Panc1 (cell line): ENCODE data around the gene SMAP2. TPM values are rescaled to one million over a fixed set of nuclear protein-coding genes. Genes with fewer than 3 reads are reported as not detected.
"Not testable (repeated sequence)": the region's sequence is repeated elsewhere in the genome, so short reads cannot be mapped to it uniquely, and the experiment has no call there.

Source experiments
- ATAC-seq: fragments of 200-7000 bp; cut with Tn5 transposase; 2 replicates; pipeline ENCODE4 v1.9.1; 2020; ENCODE audit warnings: mild to moderate bottlenecking, moderate library complexity
- BruUV-seq: library from RNA; stranded (reverse); fragments of 400-500 nt; replicated peaks from 2 replicates; lab custom pipeline; 2021; lab: Mats Ljungman, UMichigan
- CTCF ChIA-PET: fragments of 300-600 bp; sonication (Branson Sonifier 250); formaldehyde crosslinking; loops from one replicate; lab custom pipeline; 2022; ENCODE audit warnings: antibody characterized with exemption; lab: Charles Lee
- POLR2A ChIA-PET: fragments of 300-600 bp; sonication (Branson Sonifier 250); formaldehyde crosslinking; loops from one replicate; lab custom pipeline; 2022; ENCODE audit warnings: antibody characterized with exemption; lab: Charles Lee
- DNase-seq: peaks from one replicate; pipeline ENCODE4 v3.0.0-alpha.2; 2010; ENCODE audit warnings: low read depth, low spot score
- H3K27ac ChIP-seq: 2 replicates; pipeline ENCODE4 v1.5.1; 2011; ENCODE audit warnings: mild to moderate bottlenecking, low read length, inconsistent platforms
- H3K27me3 ChIP-seq: fragments of 200-500 bp; sonication (Bioruptor generic); 2 replicates; pipeline ENCODE4 v1.6.0; 2014; ENCODE audit warnings: low read length, inconsistent platforms; ENCODE audit not compliant: control insufficient read depth, insufficient read depth
- H3K36me3 ChIP-seq: fragments of 200-500 bp; sonication (Bioruptor generic); 2 replicates; pipeline ENCODE4 v1.5.1; 2014; ENCODE audit warnings: inconsistent platforms, mild to moderate bottlenecking, low read length, moderate library complexity; ENCODE audit not compliant: control insufficient read depth, insufficient read depth
- H3K4me1 ChIP-seq: 2 replicates; pipeline ENCODE4 v1.5.1; 2011; ENCODE audit warnings: inconsistent platforms, mild to moderate bottlenecking, low read length, moderate library complexity; ENCODE audit not compliant: control insufficient read depth, insufficient read depth
- H3K4me3 ChIP-seq, 2 experiments: 2 replicates each; pipeline ENCODE4 v1.5.1; 2011 to 2012; ENCODE audit warnings: low read depth in 2 of 2, low read length in 2 of 2, mild to moderate bottlenecking in 2 of 2, inconsistent platforms in 1 of 2, moderate library complexity in 1 of 2
- H3K9me3 ChIP-seq: fragments of 200-500 bp; sonication (Bioruptor generic); 2 replicates; pipeline ENCODE4 v1.5.1; 2014; ENCODE audit warnings: low read depth, mild to moderate bottlenecking, inconsistent platforms, low read length, moderate library complexity; ENCODE audit not compliant: control insufficient read depth, insufficient read depth
- CTCF ChIP-seq: fragments of 450-650 bp; IDR thresholded peaks from 2 replicates; pipeline ENCODE4 v1.5.1; 2017; ENCODE audit warnings: mild to moderate bottlenecking
- POLR2AphosphoS5 ChIP-seq: IDR thresholded peaks from 2 replicates; pipeline ENCODE4 v1.6.1; 2012; ENCODE audit warnings: mild to moderate bottlenecking, low read depth, low read length, moderate library complexity
- REST ChIP-seq, 2 experiments: IDR thresholded peaks; 2 replicates each; pipeline ENCODE4 v1.6.1; 2011 to 2012; ENCODE audit warnings: low read depth in 2 of 2, control low read depth in 1 of 2, low read length in 1 of 2, mild to moderate bottlenecking in 1 of 2, moderate library complexity in 1 of 2; ENCODE audit not compliant: insufficient read depth in 1 of 2
- SIN3A ChIP-seq: IDR thresholded peaks from 2 replicates; pipeline ENCODE4 v1.6.1; 2012; ENCODE audit warnings: low read depth, mild to moderate bottlenecking, low read length, moderate library complexity, borderline replicate concordance; ENCODE audit not compliant: insufficient read depth
- TCF7L2 ChIP-seq: IDR thresholded peaks from 2 replicates; pipeline ENCODE4 v1.6.1; 2011; ENCODE audit warnings: mild to moderate bottlenecking, low read depth, low read length, inconsistent platforms
- in situ Hi-C: cut with HindIII; loops from 2 replicates; pipeline ENCODE4 v1.10.0; 2016; ENCODE audit warnings: low sequenced_read_pairs, low pct_unique_long_range_greater_than_20kb
- intact Hi-C: fragments of 100-400 bp; cut with micrococcal nuclease; formaldehyde crosslinking; loops from one replicate; pipeline ENCODE4 v1.10.0; 2022; ENCODE audit not compliant: unreplicated experiment
- total RNA-seq: library from RNA; stranded (reverse); gene quantifications from one replicate; pipeline ENCODE4 v1.2.1, GENCODE V29; 2021; ENCODE audit not compliant: unreplicated experiment

SMAP2 gene
- total RNA-seq, 1 experiment from 2014 or later = 21.5 TPM

DNA sequence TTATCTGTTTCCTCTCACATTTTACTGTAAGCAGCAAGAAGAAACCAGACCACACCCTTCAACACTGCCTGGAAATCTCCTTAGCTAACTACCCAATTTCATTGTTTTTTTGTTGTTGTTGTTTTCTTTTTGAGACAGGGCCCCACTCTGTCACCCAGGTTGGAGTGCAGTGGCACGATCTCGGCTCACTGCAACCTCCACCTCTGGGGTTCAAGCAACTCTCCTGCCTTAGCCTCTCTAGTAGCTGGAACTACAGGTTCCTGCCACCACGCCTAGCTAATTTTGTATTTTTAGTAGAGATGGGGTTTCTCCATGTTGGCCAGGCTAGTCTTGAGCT, 31.2 kb upstream of the SMAP2 start:
- intact Hi-C loops = loop anchor here (10.0 kb wide), 1 partner anchor 62 kb away; no protein-coding TSS in a partner anchor
- H3K27ac ChIP-seq, H3K36me3 ChIP-seq, BruUV-seq, ATAC-seq, DNase-seq, H3K9me3 ChIP-seq, H3K4me1 ChIP-seq, CTCF ChIA-PET, H3K27me3 ChIP-seq, in situ Hi-C loops, H3K4me3 ChIP-seq: not testable (repeated sequence)
- POLR2A ChIA-PET = interaction anchor here (0.5 kb wide), 1 partner anchor 74 kb away, joined by 4 read pairs; no protein-coding TSS in a partner anchor

DNA sequence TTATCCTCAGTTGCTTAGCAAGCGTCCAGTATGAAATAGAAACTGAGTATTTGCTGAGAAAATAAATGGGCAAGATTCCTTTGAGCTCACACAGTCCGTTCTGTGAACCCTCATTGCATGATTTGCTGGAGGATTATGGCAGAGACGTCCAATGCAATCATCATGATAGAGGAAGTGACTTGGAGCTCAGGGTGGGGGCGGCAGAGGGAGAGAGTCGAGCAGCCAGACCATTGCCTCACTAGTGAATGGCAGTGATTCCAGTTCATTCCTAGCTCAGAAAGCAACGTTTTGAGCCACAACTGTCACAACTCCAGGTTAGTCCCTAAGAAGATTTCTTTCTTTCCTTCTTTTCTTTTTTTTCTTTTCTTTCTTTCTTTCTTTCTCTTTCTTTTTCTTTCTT, 28.9 kb upstream of the SMAP2 start:
- DNase-seq (no peak), ATAC-seq (peak; percentile 83)
- TF ChIP-seq TCF7L2 (no peak), SIN3A (no peak), REST (IDR thresholded peaks at IDR 0.05; ENCODE audit: insufficient read depth in 1 of 2, low read depth in 2 of 2, low read length in 1 of 2) (no peak), CTCF (no peak), POLR2AphosphoS5 (no peak)
- no peaks in the 10 kb centered on the region for H3K4me1 ChIP-seq
- H3K27me3 ChIP-seq = no peaks in the 10 kb centered on the region
- in situ Hi-C loops (no loop called here), intact Hi-C loops (loop anchor here (10.0 kb wide), 1 partner anchor 60 kb away; no protein-coding TSS in a partner anchor)
- H3K9me3 ChIP-seq = no peaks in the 10 kb centered on the region
- no peaks in the 10 kb centered on the region for H3K36me3 ChIP-seq
- H3K4me3 ChIP-seq = no peak overlapping the region
- no peak overlapping the region for H3K27ac ChIP-seq
- POLR2A ChIA-PET = no interaction called here
- BruUV-seq = no TSS peak
- CTCF ChIA-PET = no interaction called here

DNA sequence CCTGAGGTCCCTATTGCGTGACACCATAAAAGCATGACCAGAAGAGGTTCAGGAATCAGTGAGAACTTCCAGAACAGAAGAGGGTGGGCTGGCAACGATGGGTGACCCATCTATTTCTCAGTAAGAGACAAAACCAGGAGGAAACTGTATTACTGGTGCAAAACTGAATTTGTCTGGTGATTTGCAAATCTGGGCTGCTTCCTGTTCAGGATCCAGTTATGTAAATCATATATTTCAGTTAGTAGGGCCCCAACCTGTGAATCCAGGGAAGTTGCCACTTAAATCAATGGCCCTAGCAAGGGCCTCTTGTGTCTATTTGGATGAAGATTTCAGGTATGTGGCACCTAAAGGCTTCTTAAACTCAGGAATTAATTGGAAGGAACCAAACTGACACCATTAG, 23.1 kb upstream of the SMAP2 start:
- BruUV-seq = no TSS peak
- in situ Hi-C loops (no loop called here), intact Hi-C loops (no loop called here)
- no peaks in the 10 kb centered on the region for H3K4me1 ChIP-seq
- H3K27me3 ChIP-seq = no peaks in the 10 kb centered on the region
- H3K4me3 ChIP-seq = no peak overlapping the region
- CTCF ChIA-PET = no interaction called here
- ATAC-seq (no peak), DNase-seq (no peak)
- H3K27ac ChIP-seq = no peak overlapping the region
- no peaks in the 10 kb centered on the region for H3K36me3 ChIP-seq
- POLR2A ChIA-PET = no interaction called here
- no peaks in the 10 kb centered on the region for H3K9me3 ChIP-seq
- TF ChIP-seq TCF7L2 = no peak
